ENCODE measurements around the gene KIAA1217.

GRCh38 chr10:24493165-24493564 lies 284.2 kb downstream of the KIAA1217 start:
- TF ChIP-seq CTCF (conservative IDR thresholded peaks at IDR 0.05; ENCODE audit: low read length) (no peak), EZH2phosphoT487 (IDR thresholded peaks at IDR 0.05; ENCODE audit: borderline replicate concordance) (no peak)
